GM12891 (cell line): ENCODE results near the gene VAV3.

Experiments used
- DNase-seq: peaks from one replicate; pipeline ENCODE4 v3.0.0; 2011; ENCODE audit warnings: low spot score; ENCODE audit not compliant: insufficient read length
- FAIRE-seq: peaks from 2 replicates; lab custom pipeline; 2011; peaks lifted over from hg19 to GRCh38; lab: Jason Lieb, UNC
- PAX5 ChIP-seq: IDR thresholded peaks from 2 replicates; pipeline ENCODE4 v1.6.1; 2011; ENCODE audit warnings: low read length, moderate library complexity, mild to moderate bottlenecking; ENCODE audit not compliant: insufficient read depth, severe bottlenecking
- POLR2A ChIP-seq: IDR thresholded peaks from 2 replicates; pipeline ENCODE4 v1.6.1; 2011; ENCODE audit warnings: low read depth, low read length, control low read depth
- POLR2AphosphoS5 ChIP-seq: IDR thresholded peaks from 2 replicates; pipeline ENCODE4 v1.6.1; 2011; ENCODE audit warnings: low read depth, low read length, control low read depth
- POU2F2 ChIP-seq: IDR thresholded peaks from 2 replicates; pipeline ENCODE4 v1.6.1; 2011; ENCODE audit warnings: low read depth, mild to moderate bottlenecking, control low read depth, low read length, moderate library complexity
- SPI1 ChIP-seq: IDR thresholded peaks from 2 replicates; pipeline ENCODE4 v1.6.1; 2011; ENCODE audit warnings: low read depth, low read length, control low read depth
- TAF1 ChIP-seq: IDR thresholded peaks from 2 replicates; pipeline ENCODE4 v1.6.1; 2011; ENCODE audit warnings: low read depth, low read length, control low read depth

The VAV3 gene

DNA sequence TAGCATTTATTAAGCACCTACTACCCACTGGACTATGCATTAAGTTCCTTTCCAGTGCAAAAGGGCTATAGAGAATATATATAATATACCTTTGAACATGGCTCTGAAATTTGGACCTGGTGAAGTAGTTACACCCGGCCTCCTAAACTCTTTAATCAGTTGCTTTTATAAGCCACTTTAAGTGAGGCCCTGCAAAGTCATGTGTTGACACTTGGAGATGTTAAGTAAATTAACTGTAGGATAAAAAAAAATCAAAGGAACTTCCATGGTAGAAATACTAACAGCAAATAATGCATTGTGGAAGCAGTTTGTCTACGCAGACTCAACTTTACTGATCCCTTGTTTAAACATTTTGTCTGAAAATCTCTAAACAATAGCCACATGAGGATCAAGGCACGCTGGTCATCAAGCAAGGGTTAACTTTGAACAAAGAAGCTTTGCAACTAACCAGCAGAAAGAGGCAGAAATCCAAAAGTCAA is 283.9 kb downstream of the VAV3 start:
- FAIRE-seq (no peak), DNase-seq (no peak)
- TF ChIP-seq PAX5 (no peak), TAF1 (no peak), POLR2A (no peak), POLR2AphosphoS5 (no peak), SPI1 (no peak), POU2F2 (no peak)

DNA sequence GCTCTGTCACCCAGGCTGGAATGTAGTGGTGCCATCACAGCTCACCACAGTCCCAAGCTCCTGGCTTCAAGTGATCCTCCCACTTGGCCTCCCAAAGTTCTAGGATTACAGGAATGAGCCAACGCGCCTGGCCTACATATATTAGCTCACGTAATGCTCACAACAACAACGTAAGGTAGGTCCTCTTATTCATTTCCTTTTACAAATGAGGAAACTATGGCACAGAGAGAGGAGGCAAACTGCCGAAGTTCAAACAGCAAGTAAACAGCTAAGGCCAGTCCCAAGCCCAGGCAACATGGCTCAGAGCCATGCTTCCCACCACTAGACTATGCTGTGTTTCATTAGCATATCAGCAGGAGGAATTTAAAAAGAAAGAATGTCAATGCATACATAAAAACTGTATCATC is 284.4 kb downstream of the VAV3 start:
- DNase-seq (no peak), FAIRE-seq (no peak)
- TF ChIP-seq PAX5 = no peak
- TF ChIP-seq POLR2AphosphoS5 = no peak
- no peak for TF ChIP-seq SPI1
- no peak for TF ChIP-seq POLR2A
- TF ChIP-seq TAF1 = no peak
- TF ChIP-seq POU2F2 = no peak

DNA sequence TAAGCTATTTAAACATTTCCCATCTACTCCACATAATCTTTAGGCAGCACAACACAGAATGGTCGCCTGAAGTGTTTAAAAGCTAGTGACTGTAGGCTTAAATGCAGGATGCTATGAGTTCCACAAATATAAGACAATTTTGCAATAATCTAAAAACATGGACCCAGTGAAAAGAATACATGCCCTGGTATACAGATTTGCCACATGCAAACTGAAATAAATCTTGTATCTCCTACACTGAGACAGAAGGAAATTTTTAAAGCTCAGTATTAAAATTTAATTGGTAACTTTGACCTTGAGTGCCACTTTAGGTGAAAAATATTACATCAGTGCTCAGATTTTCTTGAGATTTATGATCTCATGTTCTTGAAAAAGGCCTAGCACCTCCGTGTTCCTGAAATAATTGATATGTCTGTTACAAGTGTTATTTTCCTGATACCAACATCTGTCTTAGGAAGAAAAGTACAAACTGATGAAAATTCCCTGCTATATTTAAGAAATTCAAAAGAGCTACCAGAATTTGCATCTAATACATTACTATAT is 285.5 kb downstream of the VAV3 start:
- no peak for FAIRE-seq
- DNase-seq = no peak
- TF ChIP-seq POLR2AphosphoS5 (no peak), PAX5 (no peak), POLR2A (no peak), POU2F2 (no peak), SPI1 (no peak), TAF1 (no peak)

DNA sequence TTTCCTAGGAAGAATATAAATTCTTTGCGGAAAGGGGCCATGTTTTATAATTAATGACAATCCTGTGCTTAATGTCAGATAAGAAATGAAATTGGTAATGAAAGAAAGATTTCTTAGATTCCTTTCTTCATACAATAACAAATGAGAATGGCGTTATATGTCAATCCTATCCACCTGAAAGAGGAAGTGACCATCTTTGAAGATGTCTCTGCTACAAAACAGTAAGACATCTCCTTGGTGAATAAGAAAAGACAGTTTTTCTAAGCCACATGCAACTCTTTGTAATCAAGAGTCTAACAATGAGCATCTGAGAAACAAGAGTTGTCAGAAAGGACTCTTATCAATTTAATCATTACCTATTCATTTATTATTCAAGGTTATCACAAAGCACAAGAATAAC is 286.0 kb downstream of the VAV3 start:
- no peak for DNase-seq
- FAIRE-seq = no peak
- TF ChIP-seq SPI1 (peak; percentile 62), POLR2A (no peak), POLR2AphosphoS5 (no peak), TAF1 (no peak), PAX5 (no peak), POU2F2 (no peak)

DNA sequence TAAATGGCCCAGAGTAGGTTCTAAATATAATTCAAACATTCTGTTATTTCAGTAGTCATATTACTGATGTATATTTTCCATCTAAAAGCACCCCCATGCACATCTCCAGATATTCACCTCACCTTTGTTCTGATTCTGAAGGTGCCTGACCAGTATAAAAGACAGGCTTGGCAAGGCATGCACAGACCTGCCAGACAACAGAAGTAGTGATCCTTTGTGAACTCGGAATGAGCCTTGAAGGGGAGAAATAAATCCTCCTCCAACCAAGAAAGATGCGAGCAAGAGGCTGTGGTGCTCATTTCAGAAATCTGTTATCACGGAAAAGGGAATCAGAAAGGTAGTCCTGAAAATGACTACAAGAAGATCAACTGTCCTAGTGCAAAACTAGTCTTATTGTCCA is 287.3 kb downstream of the VAV3 start:
- DNase-seq (no peak), FAIRE-seq (no peak)
- no peak for TF ChIP-seq TAF1
- TF ChIP-seq POLR2AphosphoS5 = no peak
- TF ChIP-seq SPI1 = no peak
- no peak for TF ChIP-seq PAX5
- TF ChIP-seq POU2F2 = no peak
- no peak for TF ChIP-seq POLR2A

DNA sequence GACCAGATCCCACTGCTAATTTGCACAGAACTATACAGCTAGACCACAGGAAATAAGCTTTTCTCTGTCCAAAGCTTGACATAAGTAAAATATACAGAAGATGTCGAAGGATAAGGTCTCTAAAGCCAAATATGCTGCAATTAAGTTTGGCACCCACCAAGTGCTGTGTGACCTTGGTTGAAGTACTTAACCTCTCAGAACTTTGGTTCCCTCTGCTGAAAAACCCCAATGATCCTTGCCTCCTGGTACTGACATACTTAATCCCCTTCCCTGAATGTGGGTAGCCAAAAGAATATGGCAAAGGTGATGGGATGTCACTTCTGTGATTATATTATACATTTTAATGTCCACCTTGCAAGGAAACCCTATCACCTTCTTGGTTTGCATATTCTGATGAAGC is 290.5 kb downstream of the VAV3 start:
- no peak for DNase-seq
- TF ChIP-seq TAF1 (no peak), POLR2A (no peak), PAX5 (no peak), SPI1 (no peak), POLR2AphosphoS5 (no peak), POU2F2 (no peak)
- no peak for FAIRE-seq

DNA sequence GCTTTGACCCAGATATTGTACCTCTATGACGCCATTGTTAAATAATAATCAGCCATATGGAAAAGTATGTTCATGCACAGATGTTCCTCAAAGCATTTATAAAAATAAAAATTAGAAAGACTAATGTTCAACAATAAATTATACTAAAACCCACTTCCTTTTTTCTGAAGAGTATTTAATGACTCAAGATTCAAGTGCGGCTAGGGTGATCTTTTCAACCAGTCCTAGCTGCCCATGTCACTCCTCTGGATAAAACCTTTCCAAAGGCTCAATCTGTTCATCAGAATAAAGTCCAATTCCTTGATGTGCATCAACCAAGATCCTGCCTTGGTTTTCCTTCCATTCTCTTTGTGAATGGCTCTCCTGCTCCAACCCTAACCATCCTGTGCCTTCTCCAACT is 292.0 kb downstream of the VAV3 start:
- no peak for FAIRE-seq
- TF ChIP-seq POLR2AphosphoS5 = no peak
- TF ChIP-seq POLR2A = no peak

DNA sequence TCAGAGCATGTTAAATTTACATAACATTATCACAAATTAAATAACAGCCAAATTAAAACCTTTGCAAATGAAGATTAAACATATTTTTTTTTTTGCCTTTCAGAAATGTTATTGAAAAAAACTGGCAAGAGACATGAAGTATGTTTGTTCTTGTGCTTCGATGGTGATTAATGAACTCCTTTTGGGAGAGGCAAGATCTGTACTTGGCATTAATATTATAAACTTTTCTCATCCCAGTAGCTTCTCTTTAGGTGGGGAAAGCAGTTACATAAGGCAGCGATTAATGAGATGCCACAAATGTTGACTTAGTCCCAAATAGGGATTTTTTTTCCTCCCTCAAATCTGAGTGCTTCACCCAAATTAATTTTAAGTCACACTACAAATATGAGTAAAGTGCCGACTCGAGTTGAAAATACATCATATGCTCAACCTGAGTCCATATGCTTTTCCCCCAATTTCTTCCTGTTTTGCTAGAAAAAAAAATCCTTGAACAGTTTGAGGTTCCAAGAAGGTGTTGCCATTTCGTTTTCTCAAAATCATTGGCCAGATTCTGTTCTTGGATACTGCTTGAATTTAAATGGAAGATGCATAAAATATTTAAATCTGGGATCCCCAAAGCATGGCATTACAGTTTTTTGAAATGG is 294.5 kb downstream of the VAV3 start:
- DNase-seq = no peak
- no peak for FAIRE-seq
- TF ChIP-seq POLR2A (no peak), POLR2AphosphoS5 (no peak), SPI1 (no peak), POU2F2 (no peak), TAF1 (no peak), PAX5 (no peak)

More for the DNA sequence above, 292.0 kb downstream of the VAV3 start:
- no peak for DNase-seq

DNA sequence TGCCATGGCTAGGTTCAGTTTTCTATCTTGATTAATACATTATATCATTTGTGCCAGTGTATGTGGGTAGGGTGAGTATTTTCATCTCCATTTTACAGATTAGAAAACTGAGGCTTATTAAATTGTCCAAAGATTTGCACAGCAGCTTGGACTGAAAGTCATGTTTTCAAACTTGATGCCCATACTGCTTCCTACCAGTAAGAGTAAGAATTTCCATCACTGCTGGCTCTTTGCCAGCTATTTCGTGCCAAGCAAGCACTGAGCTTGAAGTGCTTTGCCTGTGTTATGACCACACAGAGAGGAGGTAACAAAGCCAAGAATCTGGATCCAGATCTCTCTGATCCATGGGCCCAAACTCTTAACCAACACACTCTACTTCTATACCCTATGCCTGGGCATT is 295.0 kb downstream of the VAV3 start:
- DNase-seq (no peak), FAIRE-seq (no peak)
- TF ChIP-seq SPI1 (no peak), TAF1 (no peak), POLR2AphosphoS5 (no peak), POU2F2 (no peak), POLR2A (no peak), PAX5 (no peak)

DNA sequence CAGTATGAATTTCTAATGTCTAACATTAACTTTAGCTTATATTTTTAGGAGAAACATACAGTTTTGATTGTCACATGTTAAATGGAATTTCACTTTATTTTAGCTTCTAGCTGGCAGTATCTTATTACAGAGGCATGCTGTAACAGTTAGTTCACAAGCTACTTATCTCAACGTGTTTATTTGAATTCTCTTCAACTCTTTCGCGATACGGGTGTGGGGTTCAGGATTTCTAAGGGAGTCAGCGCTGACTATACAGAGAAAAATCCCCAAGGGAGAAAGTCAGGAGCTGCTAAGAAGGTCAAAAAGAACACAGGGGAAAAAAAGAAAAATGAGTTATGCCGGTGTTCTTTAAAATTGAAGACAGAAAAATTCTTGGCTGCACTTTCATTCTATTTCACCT is 296.2 kb downstream of the VAV3 start:
- TF ChIP-seq TAF1 = no peak
- TF ChIP-seq POU2F2 = no peak
- TF ChIP-seq POLR2A = no peak
- TF ChIP-seq POLR2AphosphoS5 = no peak
- no peak for TF ChIP-seq PAX5
- TF ChIP-seq SPI1 = no peak
- DNase-seq (no peak), FAIRE-seq (no peak)
